ENCODE results near the gene AAR2. TPM values are rescaled to one million over a fixed set of nuclear protein-coding genes. Genes with fewer than 3 reads are reported as not detected.

AAR2 gene
- total RNA-seq, 1 experiment from 2014 or later: 26.1 TPM

- CTCF ChIA-PET: interaction anchor here (0.6 to 0.7 kb wide), 3 partner anchors 100 to 229 kb away, joined by 3 to 5 read pairs (median 3); no protein-coding TSS in a partner anchor
- POLR2A ChIA-PET: no interaction called here
- no peaks in the 10 kb centered on the region for H3K9me3 ChIP-seq (ENCODE audit: control insufficient read depth, insufficient read depth, low read depth, low read length)
- no peaks in the 10 kb centered on the region for H3K27me3 ChIP-seq (ENCODE audit: control insufficient read depth, insufficient read depth, low read length)
- no peaks in the 10 kb centered on the region for H3K4me1 ChIP-seq (ENCODE audit: control insufficient read depth, insufficient read depth, low read length)
- H3K27ac ChIP-seq (ENCODE audit: low read length): no peak overlapping the region
- intact Hi-C loops (cut with micrococcal nuclease; ENCODE audit: unreplicated experiment) (no loop called here), in situ Hi-C loops (cut with HindIII; ENCODE audit: low pct_unique_long_range_greater_than_20kb, low sequenced_read_pairs) (no loop called here)
- no peak for TF ChIP-seq POLR2AphosphoS5 (IDR thresholded peaks at IDR 0.05; ENCODE audit: low read depth, low read length)
- TF ChIP-seq TCF7L2 (IDR thresholded peaks at IDR 0.05; ENCODE audit: low read depth, low read length): no peak
- TF ChIP-seq CTCF (IDR thresholded peaks at IDR 0.05): no peak
- no peak for TF ChIP-seq REST (IDR thresholded peaks at IDR 0.05; ENCODE audit: insufficient read depth in 1 of 2, low read depth in 2 of 2, low read length in 1 of 2)
- TF ChIP-seq SIN3A (IDR thresholded peaks at IDR 0.05; ENCODE audit: borderline replicate concordance, insufficient read depth, low read depth, low read length): no peak
- ATAC-seq (no peak), DNase-seq (ENCODE audit: low read depth, low spot score) (no peak)
- no peaks in the 10 kb centered on the region for H3K36me3 ChIP-seq (ENCODE audit: control insufficient read depth, insufficient read depth, low read length)
- BruUV-seq (replicated peaks): no TSS peak
- H3K4me3 ChIP-seq (ENCODE audit: low read depth in 2 of 2, low read length in 2 of 2): no peak overlapping the region
These were observed 29.6 kb upstream of the AAR2 start for GRCh38 chr20:36206641-36207040.

- intact Hi-C loops (cut with micrococcal nuclease; ENCODE audit: unreplicated experiment) (no loop called here), in situ Hi-C loops (cut with HindIII; ENCODE audit: low pct_unique_long_range_greater_than_20kb, low sequenced_read_pairs) (no loop called here)
- ChIA-PET CTCF (no interaction called here), POLR2A (interaction anchor here (0.7 kb wide), 1 partner anchor 58 kb away, joined by 3 read pairs; no protein-coding TSS in a partner anchor)
- no peaks in the 10 kb centered on the region for H3K9me3 ChIP-seq (ENCODE audit: control insufficient read depth, insufficient read depth, low read depth, low read length)
- H3K4me3 ChIP-seq (ENCODE audit: low read depth in 2 of 2, low read length in 2 of 2): no peak overlapping the region
- no peak for DNase-seq (ENCODE audit: low read depth, low spot score)
- ATAC-seq: no peak
- BruUV-seq (replicated peaks): no TSS peak
- TF ChIP-seq POLR2AphosphoS5 (IDR thresholded peaks at IDR 0.05; ENCODE audit: low read depth, low read length): no peak
- no peak for TF ChIP-seq CTCF (IDR thresholded peaks at IDR 0.05)
- H3K27me3 ChIP-seq (ENCODE audit: control insufficient read depth, insufficient read depth, low read length): no peaks in the 10 kb centered on the region
- H3K4me1 ChIP-seq (ENCODE audit: control insufficient read depth, insufficient read depth, low read length): no peaks in the 10 kb centered on the region
- no peak overlapping the region for H3K27ac ChIP-seq (ENCODE audit: low read length)
- H3K36me3 ChIP-seq (ENCODE audit: control insufficient read depth, insufficient read depth, low read length): no peaks in the 10 kb centered on the region
These were observed 28.7 kb upstream of the AAR2 start for GRCh38 chr20:36207602-36208001.

Data from Panc1 (cell line).